ENCODE measurements around the gene MCIDAS.

The MCIDAS gene

GRCh38 chr5:55222092-55222984 lies 4.8 kb downstream of the MCIDAS start:
- DNase-seq = no peak

- DNase-seq = no peak
These were observed 6.5 kb downstream of the MCIDAS start for GRCh38 chr5:55220433-55221185.

DNA sequence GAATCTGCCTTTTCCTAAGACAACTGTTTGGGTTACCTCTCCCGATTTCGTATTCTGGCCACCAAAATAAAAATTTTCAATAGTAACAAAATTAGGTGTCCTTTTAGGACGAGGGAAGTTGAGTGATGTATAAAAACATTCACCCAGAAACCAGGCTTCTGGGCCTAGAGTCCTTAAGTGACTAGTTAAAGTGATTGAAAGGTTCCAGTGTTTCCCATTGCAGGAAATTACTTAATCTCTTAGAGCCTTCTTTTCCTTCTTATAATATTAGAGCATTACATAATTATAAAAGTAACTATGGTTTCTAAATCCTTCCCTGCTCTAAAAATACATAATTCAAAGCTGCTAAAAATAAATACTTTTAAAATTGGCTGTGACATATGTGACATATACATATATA lies 7.3 kb downstream of the MCIDAS start:
- no peak for DNase-seq

DNA sequence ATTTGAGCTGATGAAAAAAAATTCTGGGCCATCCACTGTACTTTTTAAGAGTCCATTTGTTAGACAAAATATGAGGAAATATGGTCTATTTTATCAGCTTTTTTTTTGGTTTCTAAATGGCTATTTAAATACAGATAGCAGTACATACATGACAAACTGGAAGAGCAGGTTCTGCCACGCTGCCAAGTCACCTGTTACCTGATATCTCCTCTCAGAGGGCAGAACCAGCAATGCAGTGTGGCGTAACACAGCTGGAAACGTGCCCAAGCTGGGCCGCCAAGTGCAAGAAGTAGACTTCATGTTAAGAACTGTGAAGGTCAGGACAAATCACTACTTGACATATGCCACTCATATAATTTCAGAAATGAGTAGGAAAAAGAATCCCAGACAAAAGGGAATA lies 8.1 kb downstream of the MCIDAS start:
- DNase-seq = no peak

- DNase-seq = no peak
These were observed 15.8 kb downstream of the MCIDAS start for GRCh38 chr5:55211184-55211874.

- DNase-seq = no peak
These were observed 22.1 kb downstream of the MCIDAS start for GRCh38 chr5:55205001-55205400.

DNA sequence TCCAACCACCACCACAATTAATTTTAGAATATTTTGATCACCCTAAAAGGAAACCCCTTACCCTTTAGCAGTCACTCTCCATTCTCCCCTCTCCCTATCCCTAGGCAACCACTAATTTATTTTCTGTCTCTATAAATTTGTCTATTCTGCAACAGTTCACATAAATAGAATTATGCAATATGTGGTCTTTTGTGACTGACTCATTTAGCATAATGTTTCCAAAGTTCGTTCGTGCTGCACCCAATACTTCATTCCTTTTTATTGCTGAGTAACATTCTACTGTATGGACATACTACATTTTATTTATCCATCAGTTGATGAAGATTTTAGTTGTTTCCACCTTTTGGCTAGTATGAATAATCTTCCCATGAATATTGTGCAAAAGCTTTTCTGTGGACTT lies 36.0 kb downstream of the MCIDAS start:
- no peak for DNase-seq

DNA sequence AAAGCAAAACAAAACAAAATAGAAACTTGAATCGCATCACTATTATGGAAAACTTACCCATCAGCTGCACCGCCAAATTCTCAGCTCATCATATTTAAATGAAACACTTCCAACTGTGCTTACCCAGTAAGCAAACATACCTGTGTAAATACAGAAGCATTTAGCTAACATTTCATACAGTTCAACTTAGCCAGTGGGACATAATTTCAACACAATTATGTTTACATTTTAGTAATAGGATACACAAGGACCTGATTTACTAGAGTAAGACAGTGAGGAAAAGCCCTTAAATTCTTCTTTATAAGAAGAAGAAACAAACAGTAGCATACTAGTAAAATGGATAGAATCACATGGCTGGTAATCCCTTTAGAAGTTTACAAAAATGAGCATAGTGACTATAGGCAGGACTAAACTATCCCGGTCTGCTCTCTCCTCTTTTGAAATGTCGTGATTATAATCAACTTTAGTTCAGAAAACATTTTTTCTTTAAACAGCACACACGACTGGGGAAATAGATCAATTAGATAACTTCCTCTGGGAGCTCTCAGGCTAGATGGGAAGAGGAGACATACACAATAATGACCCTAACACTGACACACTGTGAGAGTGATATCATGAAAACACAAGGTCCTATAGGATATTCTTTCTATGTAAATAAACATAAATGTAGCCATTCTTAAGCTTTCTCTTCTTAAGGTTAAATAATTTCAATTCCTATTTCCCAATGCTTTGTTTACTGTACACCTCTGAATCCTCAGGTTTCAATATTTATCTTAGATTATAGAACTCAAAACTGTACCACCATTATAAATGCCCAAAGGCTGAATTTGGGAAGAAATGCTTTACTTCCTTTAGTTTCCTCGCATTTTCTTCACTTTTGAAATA lies 38.2 kb downstream of the MCIDAS start:
- DNase-seq = no peak

DNA sequence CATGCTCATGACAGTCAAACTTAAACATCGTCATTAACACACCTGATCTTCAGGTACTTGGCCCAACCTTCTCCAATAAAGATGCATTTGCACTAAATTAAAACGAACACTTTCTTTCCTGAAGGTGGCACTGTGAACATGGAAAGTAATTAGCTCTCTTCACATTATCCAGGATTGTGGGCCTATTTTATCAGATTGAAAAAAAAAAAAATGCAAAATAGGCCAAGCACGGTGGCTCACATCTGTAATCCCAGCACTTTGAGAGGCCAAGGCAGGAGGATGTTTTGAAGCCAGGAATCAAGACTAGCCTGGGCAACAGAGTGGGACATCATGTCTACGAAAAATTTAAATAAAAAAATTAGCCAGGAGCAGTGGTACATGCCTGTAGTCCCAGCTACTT lies 39.7 kb downstream of the MCIDAS start:
- no peak for DNase-seq

DNA sequence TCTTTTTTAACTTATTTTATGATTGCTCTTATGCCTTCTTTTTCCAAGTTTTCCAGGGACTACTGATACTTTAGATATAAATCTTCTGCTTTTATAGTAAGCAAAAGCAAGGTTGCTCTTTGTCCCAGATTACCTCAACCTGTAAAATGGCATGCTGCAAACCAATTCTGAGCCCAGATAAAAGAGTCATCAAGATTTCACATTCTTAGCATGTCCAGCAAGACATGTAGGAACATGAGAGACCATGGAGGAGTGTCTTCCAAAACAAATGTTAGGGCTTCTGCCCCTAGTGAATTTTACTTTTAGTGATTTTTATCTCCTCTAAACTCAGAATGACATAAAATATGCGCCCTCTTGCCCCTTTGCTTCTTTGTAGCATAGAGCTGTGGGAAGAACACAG lies 47.1 kb downstream of the MCIDAS start:
- DNase-seq = no peak

GRCh38 chr5:55177078-55177477 lies 50.0 kb downstream of the MCIDAS start:
- DNase-seq = no peak

DNA sequence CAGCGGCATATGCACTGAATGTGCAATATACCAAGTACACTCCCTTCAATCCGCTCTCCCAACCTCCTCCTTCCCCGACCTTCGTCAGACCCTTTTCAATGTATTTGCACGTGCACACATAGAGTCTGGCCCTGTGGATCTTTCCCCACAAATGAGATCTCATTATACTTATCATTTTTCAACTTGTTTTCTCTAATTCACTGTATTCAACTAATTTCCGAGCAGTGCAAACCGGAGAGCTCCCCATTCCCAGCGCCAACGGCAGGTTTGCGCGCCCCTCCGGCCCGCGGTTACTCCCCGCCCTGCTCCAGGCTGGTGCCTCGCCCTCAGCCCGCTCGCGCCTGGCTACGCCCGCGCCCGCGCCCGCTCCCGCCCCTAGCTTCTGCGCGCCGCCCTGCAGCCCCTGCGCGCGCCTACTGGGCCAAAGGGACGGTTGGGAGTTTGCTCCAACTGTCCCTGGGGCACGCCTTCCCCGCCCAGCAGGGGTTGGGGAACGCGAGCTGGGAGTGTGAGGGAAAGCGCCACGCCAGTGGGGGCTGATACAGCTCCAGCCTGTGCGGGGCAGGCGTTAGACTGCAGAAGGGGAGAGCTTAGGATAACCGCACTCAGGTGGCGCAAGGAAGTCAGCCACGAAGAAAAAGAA lies 50.8 kb downstream of the MCIDAS start:
- DNase-seq = no peak

- DNase-seq = no peak
These were observed 51.3 kb downstream of the MCIDAS start for GRCh38 chr5:55175781-55176175.

DNA sequence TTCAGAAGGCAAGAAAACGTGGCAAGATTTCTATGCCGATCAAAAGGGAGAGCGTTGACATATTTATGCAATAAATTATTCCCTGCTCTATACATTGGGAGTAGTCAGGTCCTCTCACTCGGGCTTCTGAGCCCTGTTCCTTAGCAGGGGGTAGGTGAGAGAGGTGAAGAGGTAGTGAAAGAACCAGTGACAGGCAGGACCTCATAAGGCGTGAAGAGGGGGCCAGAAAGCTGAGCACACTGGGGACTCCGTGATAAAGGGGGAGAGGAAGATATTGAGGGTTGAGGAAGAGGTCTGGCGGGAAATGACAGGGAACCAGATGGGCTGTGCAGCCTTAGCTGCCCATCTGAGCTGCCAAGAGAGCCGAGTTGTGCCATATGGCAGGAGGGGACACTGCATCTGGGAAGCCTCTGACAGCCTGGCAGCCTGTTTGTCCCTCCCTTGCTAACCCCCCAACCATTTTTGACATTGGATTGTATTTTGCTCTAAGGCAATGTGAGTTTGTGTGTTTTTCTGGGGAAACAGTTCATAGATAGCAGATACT lies 53.4 kb downstream of the MCIDAS start:
- no peak for DNase-seq

GRCh38 chr5:55172937-55173686 lies 54.0 kb downstream of the MCIDAS start, which contains the start of gene CDC20B:
TSS of gene CDC20B (minus strand) at chr5:55173177. CDS start at chr5:55173000, 177 bp downstream.
- DNase-seq = peak; percentile 85

DNA sequence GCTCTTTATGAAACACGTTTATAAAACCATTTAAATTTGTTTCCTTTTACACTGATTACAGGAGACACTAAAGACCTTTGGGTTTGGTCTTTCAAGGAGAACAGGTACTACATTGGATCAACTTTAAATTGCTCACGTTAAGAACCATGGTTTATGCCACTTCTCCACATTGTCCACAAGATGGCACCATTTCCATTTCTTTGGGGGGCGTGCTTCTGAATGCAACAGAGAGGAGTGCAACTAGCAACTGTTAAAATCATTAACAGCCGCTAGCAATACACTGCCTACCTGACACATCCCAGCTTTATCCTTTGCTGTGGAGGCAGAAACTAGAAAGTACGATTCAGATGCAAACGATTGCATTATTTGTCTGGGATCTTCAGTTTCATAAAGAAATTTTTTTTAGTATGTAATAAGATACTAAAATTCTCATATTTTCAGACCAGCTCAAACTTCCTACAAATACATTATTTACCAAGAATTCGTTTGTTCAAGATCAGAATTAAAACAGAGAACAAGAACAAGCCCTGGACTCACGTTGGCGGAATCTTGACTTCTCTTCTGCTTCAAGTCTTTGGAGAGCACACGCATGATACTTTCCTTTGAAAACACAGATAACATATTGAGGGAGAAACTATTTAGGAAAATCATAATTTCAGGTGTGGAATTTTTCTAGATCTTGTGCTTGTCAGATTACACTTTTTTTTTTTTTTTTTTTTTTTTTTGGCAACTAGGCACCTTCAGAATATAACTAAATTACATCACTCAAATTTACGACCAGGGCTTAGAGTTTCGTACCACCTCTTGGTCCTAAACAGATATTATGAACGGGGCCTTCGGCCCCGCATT lies 54.8 kb downstream of the MCIDAS start:
- DNase-seq = peak; percentile 70

- DNase-seq = no peak
These were observed 55.6 kb downstream of the MCIDAS start for GRCh38 chr5:55171471-55171870.
